GM18517 (cell line): ENCODE data around the gene LAMC3.
"Not testable (repeated sequence)": the region's sequence is repeated elsewhere in the genome, so short reads cannot be mapped to it uniquely, and the experiment has no call there.

ENCODE experiments used
- ATAC-seq: cut with Tn5 transposase; IDR thresholded peaks from one replicate; pipeline ENCODE4 v1.9.1; 2021; ENCODE audit warnings: mild to moderate bottlenecking, moderate library complexity; ENCODE audit not compliant: unreplicated experiment

The LAMC3 gene

GRCh38 chr9:131094015-131094414 lies 85.0 kb downstream of the LAMC3 start:
- ATAC-seq: no peak

DNA sequence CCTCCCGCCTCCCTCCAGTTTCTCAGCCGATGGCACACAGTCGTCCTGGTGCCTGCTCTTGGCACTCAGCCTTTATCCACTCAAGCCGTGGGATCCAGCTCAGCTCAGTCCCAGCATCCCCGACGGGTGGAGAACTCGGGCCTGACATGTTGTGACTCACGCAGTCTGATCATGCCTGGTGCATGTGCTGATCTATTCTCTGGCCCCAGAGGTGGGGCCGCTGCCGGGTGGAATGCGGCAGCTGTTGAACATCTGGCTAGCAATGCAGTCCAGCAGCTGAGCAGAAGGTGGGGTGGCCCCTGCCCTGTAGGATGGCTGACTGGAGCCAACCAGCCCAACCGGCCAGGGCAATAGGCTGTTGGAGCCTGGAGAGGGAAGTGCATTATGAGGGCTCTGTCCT lies 85.6 kb downstream of the LAMC3 start:
- no peak for ATAC-seq

- ATAC-seq: no peak
These were observed 86.8 kb downstream of the LAMC3 start for GRCh38 chr9:131095666-131096268.

- ATAC-seq: no peak
These were observed 87.5 kb downstream of the LAMC3 start, which contains the start of gene AIF1L for GRCh38 chr9:131096269-131097125. Gene AIF1L (plus strand): TSS chr9:131096531. CDS start chr9:131096630, 99 bp downstream.

GRCh38 chr9:131097126-131097947 lies 88.4 kb downstream of the LAMC3 start:
- ATAC-seq: no peak

GRCh38 chr9:131097948-131098278 lies 88.9 kb downstream of the LAMC3 start:
- no peak for ATAC-seq

- ATAC-seq: no peak
These were observed 89.6 kb downstream of the LAMC3 start for GRCh38 chr9:131098391-131099101.

DNA sequence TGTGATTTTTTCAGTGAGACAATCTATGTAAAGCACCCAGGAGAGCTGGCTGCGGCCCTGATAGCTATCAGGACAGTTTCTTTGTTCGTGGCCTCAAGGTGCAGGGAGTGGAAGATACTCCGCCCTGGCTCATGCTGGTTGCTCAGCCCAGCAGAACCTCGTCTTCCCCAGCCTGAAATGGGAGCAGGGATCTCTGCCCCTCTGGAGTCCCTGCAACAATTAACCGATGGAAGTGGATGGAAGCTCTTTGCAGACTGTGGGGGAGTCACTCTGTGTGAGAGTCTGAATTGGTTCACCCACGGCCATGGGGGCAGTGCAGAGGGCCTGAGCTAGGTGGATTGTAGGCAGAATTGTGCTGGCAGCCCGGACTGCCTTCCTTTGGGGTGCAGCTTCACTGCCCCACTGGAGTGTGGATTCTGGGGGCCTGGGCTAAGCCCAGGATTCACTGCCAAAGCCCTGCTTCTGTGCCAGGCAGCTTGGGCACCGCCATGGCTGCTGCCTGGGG lies 90.2 kb downstream of the LAMC3 start:
- no peak for ATAC-seq

DNA sequence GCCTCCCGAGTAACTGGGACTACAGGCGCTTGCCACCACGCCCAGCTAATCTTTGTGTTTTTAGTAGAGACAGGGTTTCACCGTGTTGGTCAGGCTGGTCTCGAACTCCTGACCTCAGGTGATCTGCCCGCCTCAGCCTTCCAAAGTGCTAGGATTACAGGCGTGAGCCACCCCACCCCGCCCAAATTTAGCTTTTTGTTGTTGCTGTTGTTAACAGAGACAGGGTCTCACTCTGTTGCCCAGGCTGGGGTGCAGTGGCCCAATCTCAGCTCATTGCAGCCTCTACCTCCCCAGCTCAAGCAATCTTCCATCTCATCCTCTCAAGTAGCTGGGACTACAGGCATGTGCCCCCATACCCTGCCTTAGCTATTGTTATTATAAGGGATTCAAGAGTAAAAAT lies 90.9 kb downstream of the LAMC3 start:
- ATAC-seq: not testable (repeated sequence)

- ATAC-seq: no peak
These were observed 91.5 kb downstream of the LAMC3 start for GRCh38 chr9:131100445-131100844.

DNA sequence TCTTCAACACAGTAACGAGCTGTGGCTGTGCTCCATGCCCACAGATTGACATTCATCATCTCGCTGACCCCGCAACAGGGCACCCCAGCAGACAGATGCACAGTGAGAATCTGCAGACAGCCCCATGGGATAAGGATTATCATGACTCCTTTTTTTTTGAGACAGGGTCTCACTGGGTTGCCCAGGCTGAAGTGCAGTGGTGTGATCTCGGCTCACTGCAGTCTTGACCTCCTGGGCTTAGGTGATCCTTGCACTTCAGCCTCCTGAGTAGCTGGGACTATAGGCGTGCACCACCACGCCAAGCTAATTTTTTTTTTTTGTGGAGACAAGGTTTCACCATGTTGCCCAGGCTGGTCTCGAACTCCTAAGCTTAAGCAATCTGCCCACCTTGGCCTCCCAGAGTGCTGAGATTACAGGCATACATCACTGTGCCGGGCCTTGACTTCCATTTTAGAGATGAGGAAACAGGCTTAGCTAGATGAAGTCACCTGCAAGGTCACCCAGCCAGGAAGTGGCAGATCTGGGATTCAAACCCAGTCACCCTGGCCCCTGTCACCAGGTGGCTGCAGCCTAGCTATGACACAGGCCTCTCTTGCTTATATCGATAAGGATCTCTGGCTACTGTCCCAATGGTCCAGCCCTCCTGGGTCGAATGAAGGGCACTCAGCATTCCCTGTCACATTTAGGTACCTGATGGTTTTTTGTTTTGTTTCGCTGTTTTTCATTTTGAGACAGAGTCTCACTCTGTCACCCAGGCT lies 92.4 kb downstream of the LAMC3 start:
- no peak for ATAC-seq

DNA sequence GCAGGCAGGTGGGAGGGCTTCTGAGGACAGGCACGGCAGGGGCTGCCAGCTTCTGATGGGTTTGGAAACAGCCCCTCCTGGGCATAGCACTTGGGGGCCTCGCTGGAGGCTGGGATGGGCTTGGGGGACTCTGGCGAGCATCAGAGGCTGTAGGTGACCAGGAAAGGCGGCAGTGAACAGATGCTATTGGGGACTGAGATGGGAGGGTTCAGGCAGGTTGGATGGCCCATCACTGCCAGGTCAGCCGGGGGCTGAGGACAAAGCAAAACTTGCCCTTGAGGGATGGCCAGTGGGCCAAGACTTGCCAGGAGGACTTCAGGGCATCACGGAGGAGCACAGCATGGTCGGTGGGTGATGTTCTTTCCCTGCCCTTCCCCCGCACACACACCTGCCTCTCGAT lies 94.0 kb downstream of the LAMC3 start:
- ATAC-seq: no peak

DNA sequence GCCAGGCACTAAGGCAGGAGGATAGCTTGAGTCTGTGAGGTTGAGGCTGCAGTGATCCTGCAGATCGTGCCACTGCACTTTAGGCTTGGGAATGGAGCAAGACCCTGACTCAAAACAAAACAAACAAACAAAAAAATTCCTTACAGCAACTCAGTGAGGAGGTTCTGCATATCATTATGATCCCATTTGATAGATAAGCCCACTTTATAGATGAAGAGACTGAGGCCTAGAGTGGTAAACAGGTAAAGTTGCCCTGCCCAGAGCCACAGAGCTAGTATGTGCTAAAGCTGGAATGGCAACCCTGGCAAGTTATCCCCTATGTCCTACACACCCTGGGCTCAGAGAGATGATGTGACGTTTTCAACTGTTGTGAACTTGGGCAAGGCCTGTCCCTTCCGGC lies 94.6 kb downstream of the LAMC3 start:
- no peak for ATAC-seq

- ATAC-seq: no peak
These were observed 95.2 kb downstream of the LAMC3 start for GRCh38 chr9:131104016-131104740.

DNA sequence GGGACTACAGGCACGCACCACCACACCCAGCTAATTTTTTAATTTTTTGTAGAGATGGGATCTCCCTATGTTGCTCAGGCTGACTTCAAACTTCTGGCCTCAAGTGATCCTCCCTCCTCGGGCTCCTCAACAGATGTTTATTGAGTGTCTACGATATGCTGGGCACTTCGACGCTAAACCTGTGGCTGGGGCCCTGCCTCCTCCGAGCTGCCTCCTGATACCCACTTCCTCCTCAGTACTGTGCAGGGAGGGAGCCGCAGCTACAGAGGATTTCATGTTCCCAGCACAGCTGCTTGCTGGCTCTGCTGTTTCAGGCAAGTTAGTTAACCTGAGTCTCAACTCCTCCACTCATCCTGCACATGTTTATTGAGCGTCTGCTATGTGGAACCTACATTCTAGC lies 97.0 kb downstream of the LAMC3 start:
- ATAC-seq: no peak

DNA sequence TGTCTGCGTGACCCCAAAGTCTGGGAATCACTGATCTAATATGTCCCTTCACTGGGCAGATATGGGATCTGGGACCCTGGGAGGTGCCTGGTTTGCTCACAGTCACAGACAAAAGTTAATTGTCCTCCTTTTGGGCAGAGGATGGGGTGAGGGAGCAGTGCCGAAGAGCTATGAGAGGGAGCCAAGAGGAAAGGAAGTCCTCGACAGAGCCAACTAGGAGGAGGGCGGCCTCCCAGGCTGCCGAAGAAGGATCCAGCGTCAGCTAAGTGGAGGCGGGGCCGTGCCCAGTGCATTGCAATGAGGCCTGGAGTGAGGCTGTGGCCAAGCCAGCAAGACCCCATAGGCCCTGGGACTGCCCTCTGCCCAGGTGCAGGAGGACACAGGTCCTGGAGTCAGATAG lies 98.8 kb downstream of the LAMC3 start:
- ATAC-seq: no peak

- no peak for ATAC-seq
These were observed 102.3 kb downstream of the LAMC3 start for GRCh38 chr9:131111186-131111853.

DNA sequence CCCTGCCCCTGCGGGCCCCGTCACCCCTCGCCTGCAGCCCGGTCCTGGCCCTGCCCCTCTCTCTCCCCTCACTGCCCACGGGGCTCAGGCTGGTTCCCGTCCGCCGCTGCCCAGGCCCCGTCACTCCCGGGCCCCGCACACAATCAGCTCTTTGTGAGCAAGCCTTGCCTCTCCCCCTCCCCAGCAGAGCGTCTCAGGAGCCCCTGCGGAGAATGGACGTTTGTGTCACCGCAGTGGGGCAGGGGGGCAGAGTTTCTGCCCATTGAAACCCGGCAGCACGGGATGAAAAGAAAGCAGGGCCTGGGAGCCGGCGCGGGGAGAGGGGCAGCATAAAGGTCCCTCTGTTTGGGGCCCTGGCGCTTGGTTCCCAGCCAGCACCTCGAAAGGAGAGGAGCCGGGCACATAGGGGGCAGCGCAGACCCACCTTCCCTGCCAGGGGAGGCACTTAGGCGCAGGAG lies 102.9 kb downstream of the LAMC3 start:
- ATAC-seq: no peak
